Stomach (tissue), 9 donors: ENCODE data around the gene RBM19. TPM values are rescaled to one million over a fixed set of nuclear protein-coding genes. Genes with fewer than 3 reads are reported as not detected.

ENCODE experiments used
- DNase-seq, 2 donors: peaks; one replicate each; pipeline versions ENCODE4 v3.0.0 to v3.0.0-alpha.2; 2013 to 2019
- H3K27ac ChIP-seq, 5 donors: fragments of 200-600 bp in 4 of 5; sonication (generic) in 4 of 5; one replicate each; pipeline ENCODE4 v1.5.1; 2013 to 2019; ENCODE audit warnings: mild to moderate bottlenecking in 1 of 5, moderate library complexity in 1 of 5
- H3K27me3 ChIP-seq, 3 donors: fragments of 200-600 bp; sonication (generic); one replicate each; pipeline ENCODE4 v1.5.1; 2017 to 2019; ENCODE audit warnings: mixed run types in 1 of 3
- H3K36me3 ChIP-seq, 4 donors: fragments of 200-600 bp; sonication (generic); 1 replicate in 3 of 4; 2 replicates in 1 of 4; pipeline ENCODE4 v1.5.1; 2016 to 2019
- H3K4me1 ChIP-seq, 4 donors: fragments of 200-600 bp; sonication (generic); one replicate each; pipeline ENCODE4 v1.5.1; 2016 to 2019
- H3K4me3 ChIP-seq, 4 donors: fragments of 200-600 bp; sonication (generic) in 3 of 4; one replicate each; pipeline ENCODE4 v1.5.1; 2016 to 2019; ENCODE audit warnings: mild to moderate bottlenecking in 1 of 4
- H3K9me3 ChIP-seq, 4 donors: fragments of 200-600 bp; sonication (generic); one replicate each; pipeline ENCODE4 v1.5.1; 2016 to 2019
- CTCF ChIP-seq, 7 experiments: fragments of 450-650 bp in 4 of 7; fragments of 200-600 bp in 3 of 7; sonication (generic) in 3 of 7; IDR thresholded peaks; one replicate each; pipeline ENCODE4 v1.5.1; 2016 to 2019; ENCODE audit warnings: antibody characterized with exemption in 7 of 7, control low read depth in 2 of 7, mild to moderate bottlenecking in 1 of 7
- EP300 ChIP-seq: sonication (generic); formaldehyde crosslinking; IDR thresholded peaks from one replicate; pipeline ENCODE4 v1.6.1; 2017; ENCODE audit warnings: antibody characterized with exemption
- POLR2A ChIP-seq, 4 donors: fragments of 450-650 bp; IDR thresholded peaks; one replicate each; pipeline ENCODE4 v1.6.1; 2016; ENCODE audit warnings: antibody characterized with exemption in 4 of 4, control low read depth in 2 of 4, mild to moderate bottlenecking in 1 of 4, moderate library complexity in 1 of 4
- POLR2AphosphoS5 ChIP-seq, 3 donors: sonication (generic); formaldehyde crosslinking; IDR thresholded peaks; one replicate each; pipeline ENCODE4 v1.6.1; 2016; ENCODE audit warnings: antibody characterized with exemption in 3 of 3
- WGBS, 5 donors: extraction: QIAGEN DNeasy Blood & Tissue Kit in 3 of 5; methylation state at CpG; one replicate each; pipeline versions ENCODE4 v1.1.5 to v1.1.7; 2013 to 2018; 5-methylcytosine and 5-hydroxymethylcytosine counted together
- intact Hi-C: fragments of 100-400 bp; cut with DNase I; formaldehyde crosslinking; loops from one replicate; pipeline ENCODE4 v1.15.1; 2023; ENCODE audit warnings: low total_unique reads
- polyA plus RNA-seq, 3 donors: library from polyadenylated mRNA; stranded (reverse); fragments of 200-250 nt; gene quantifications; one replicate each; pipeline ENCODE4 v1.2.3, GENCODE V29; 2013
- total RNA-seq, 5 donors: library from RNA; depleted of rRNA; stranded (reverse); fragments of >200 nt; gene quantifications; one replicate each; pipeline versions ENCODE4 v1.1.0 to v1.2.3, GENCODE V29; 2014 to 2016
- donor health status: healthy with polysubstance abuse.
- donor health status: Bipolar disorder and iron deficiency.
- donor health status: healthy.

RBM19 gene
- total and polyA plus RNA-seq, 8 donors, result 8.1 to 109 (median 27.3) TPM

GRCh38 chr12:113818833-113819232 lies 147.3 kb downstream of the RBM19 start:
- Histone ChIP-seq H3K27me3 (no peaks in the 10 kb centered on the region), H3K36me3 (peaks cover 13 to 72% (median 55%) of the 10 kb centered on the region in 4 donors), H3K4me3 (no peak overlapping the region), H3K4me1 (no peaks in the 10 kb centered on the region), H3K9me3 (no peaks in the 10 kb centered on the region), H3K27ac (no peak overlapping the region)
- whole genome bisulfite sequencing, 5 donors, result 80 to 91% (median 86%) methylated on average over 10 of the region's 10 CpGs
- intact Hi-C loops, result no loop called here
- no peak for TF ChIP-seq CTCF (IDR thresholded peaks at IDR 0.05)
- TF ChIP-seq POLR2A (IDR thresholded peaks at IDR 0.05), result no peak
- TF ChIP-seq EP300, result no peak
- no peak for TF ChIP-seq POLR2AphosphoS5 (IDR thresholded peaks at IDR 0.05)
- DNase-seq, result peak in 1 of 2 donors; percentile 23

GRCh38 chr12:113818283-113818682 lies 147.8 kb downstream of the RBM19 start:
- H3K4me3 ChIP-seq, result no peak overlapping the region
- no peaks in the 10 kb centered on the region for H3K9me3 ChIP-seq
- TF ChIP-seq POLR2AphosphoS5 (IDR thresholded peaks at IDR 0.05) (no peak), EP300 (no peak), POLR2A (IDR thresholded peaks at IDR 0.05) (no peak), CTCF (IDR thresholded peaks at IDR 0.05) (no peak)
- no peak overlapping the region for H3K27ac ChIP-seq
- H3K4me1 ChIP-seq, result no peaks in the 10 kb centered on the region
- 73 to 85% (median 79%) methylated on average over 3 to 4 of the region's 4 CpGs for WGBS, 5 donors
- H3K27me3 ChIP-seq, result no peaks in the 10 kb centered on the region
- no peak for DNase-seq
- intact Hi-C loops, result no loop called here
- peaks cover 13 to 71% (median 54%) of the 10 kb centered on the region in 4 donors for H3K36me3 ChIP-seq

DNA sequence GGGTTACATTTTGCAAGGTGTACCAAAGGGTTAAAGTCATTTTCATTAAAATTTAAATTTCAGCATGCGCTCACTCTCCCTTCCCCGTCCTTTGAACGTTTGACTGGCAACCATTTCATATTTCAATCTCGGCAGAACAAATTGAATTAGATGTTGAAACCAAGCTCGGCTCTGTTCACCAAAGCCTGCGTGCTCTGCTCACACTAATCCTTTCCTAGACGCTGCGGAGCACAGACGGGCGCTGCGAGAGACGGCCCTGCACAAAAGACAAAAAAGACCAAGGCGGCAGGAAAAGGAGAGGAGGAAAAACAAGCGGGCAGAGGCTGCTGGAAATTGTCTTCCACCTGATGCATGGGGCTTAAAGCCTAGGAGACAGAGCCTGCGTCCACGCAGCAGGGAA lies 149.3 kb downstream of the RBM19 start:
- WGBS, 5 donors, result 78 to 85% (median 83%) methylated on average over 16 of the region's 16 CpGs
- Histone ChIP-seq H3K4me1 (no peaks in the 10 kb centered on the region), H3K9me3 (peaks cover 0 to 5% (median 4%) of the 10 kb centered on the region in 4 donors), H3K4me3 (no peak overlapping the region), H3K36me3 (peaks cover 7 to 70% (median 46%) of the 10 kb centered on the region in 4 donors), H3K27me3 (no peaks in the 10 kb centered on the region), H3K27ac (no peak overlapping the region)
- intact Hi-C loops, result no loop called here
- DNase-seq, result no peak
- TF ChIP-seq CTCF (IDR thresholded peaks at IDR 0.05) (no peak), POLR2AphosphoS5 (IDR thresholded peaks at IDR 0.05) (no peak), EP300 (no peak), POLR2A (IDR thresholded peaks at IDR 0.05) (no peak)

GRCh38 chr12:113815031-113815430 lies 151.1 kb downstream of the RBM19 start:
- no peaks in the 10 kb centered on the region for H3K4me1 ChIP-seq
- intact Hi-C loops, result no loop called here
- no peak overlapping the region for H3K27ac ChIP-seq
- no peak for DNase-seq
- H3K27me3 ChIP-seq, result no peaks in the 10 kb centered on the region
- H3K4me3 ChIP-seq, result no peak overlapping the region
- H3K9me3 ChIP-seq, result peaks cover 0 to 13% (median 11%) of the 10 kb centered on the region in 4 donors
- TF ChIP-seq POLR2A (IDR thresholded peaks at IDR 0.05) (no peak), EP300 (no peak), CTCF (IDR thresholded peaks at IDR 0.05) (no peak), POLR2AphosphoS5 (IDR thresholded peaks at IDR 0.05) (no peak)
- H3K36me3 ChIP-seq, result peaks cover 2 to 65% (median 31%) of the 10 kb centered on the region in 4 donors
- WGBS, 5 donors, result 78 to 86% (median 85%) methylated on average over 5 of the region's 5 CpGs
